C4-2B (cell line): ENCODE results near the gene ZNF385B.
"Not testable (repeated sequence)": the region's sequence is repeated elsewhere in the genome, so short reads cannot be mapped to it uniquely, and the experiment has no call there.

Experiments used
- H3K27ac ChIP-seq: fragments of 450-650 bp; 2 replicates; pipeline ENCODE4 v1.5.1; 2017
- ZFX ChIP-seq: fragments of 450-650 bp; IDR thresholded peaks from 2 replicates; pipeline ENCODE4 v1.6.1; 2017
- TF ChIP-seq, protein P1 (sequence below): fragments of 450-650 bp; conservative IDR thresholded peaks from 2 replicates; pipeline ENCODE4 v1.5.1; 2017; ENCODE audit warnings: mild to moderate bottlenecking

ZNF385B gene

DNA sequence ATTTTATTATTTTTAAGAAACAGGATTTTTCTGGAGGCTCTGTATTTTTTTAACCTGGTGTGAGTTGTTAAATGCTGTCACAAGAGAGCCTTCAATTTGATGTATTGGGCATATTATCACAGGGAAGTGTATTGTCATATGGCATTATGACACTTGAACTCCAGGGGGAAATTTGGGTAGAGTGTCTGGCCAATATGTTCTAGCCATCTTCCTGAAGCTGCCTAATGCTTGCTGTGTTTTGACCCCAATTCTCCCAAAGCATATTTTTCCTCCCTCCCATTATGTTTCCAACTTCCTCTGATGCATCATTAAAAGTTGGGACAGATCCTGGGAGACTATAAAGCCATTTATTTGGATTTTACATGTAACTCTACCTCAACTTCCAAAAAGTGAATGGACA lies 382.6 kb downstream of the ZNF385B start:
- H3K27ac ChIP-seq = no peak overlapping the region
- TF ChIP-seq, protein P1, sequence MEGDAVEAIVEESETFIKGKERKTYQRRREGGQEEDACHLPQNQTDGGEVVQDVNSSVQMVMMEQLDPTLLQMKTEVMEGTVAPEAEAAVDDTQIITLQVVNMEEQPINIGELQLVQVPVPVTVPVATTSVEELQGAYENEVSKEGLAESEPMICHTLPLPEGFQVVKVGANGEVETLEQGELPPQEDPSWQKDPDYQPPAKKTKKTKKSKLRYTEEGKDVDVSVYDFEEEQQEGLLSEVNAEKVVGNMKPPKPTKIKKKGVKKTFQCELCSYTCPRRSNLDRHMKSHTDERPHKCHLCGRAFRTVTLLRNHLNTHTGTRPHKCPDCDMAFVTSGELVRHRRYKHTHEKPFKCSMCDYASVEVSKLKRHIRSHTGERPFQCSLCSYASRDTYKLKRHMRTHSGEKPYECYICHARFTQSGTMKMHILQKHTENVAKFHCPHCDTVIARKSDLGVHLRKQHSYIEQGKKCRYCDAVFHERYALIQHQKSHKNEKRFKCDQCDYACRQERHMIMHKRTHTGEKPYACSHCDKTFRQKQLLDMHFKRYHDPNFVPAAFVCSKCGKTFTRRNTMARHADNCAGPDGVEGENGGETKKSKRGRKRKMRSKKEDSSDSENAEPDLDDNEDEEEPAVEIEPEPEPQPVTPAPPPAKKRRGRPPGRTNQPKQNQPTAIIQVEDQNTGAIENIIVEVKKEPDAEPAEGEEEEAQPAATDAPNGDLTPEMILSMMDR = no peak
- TF ChIP-seq ZFX = no peak

DNA sequence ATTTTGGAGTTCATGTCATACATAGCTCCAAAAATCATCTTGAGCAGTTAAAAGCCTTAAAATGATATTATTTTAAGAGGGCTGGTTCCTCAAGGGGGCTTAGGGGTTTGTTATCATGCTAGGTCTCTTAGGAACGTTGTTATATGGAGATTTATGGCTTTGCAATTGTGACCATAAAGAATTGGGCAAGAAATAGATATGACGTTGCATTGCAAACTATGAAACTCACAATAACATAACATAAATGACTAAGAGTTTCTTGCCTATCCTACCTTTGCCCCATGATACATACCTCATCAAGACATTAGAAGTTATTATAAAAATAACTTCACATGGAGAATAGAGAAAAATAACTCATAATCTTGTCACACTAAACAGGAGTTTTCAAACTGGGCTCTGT lies 390.4 kb downstream of the ZNF385B start:
- no peak for TF ChIP-seq ZFX
- H3K27ac ChIP-seq = no peak overlapping the region

DNA sequence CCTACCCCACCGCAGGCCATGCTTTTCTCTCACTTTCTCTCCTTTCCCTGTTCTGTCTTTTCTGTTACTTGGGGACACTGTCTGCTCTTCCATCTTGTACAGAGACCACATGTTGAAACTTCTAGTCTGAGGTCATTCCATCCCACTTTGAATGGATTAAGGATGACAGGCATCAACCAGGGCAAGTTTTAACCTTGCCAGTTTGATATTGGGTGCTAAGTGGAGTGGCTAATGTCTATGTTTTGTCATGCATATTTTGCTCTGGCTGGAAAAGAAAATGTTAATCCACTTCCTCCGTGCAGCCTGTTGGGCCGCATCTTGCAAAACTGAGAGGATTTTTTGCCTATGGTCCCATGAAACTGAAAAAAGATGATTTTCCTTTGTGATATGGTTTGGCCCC lies 391.3 kb downstream of the ZNF385B start:
- TF ChIP-seq ZFX = no peak
- TF ChIP-seq, protein P1 = no peak
- no peak overlapping the region for H3K27ac ChIP-seq

DNA sequence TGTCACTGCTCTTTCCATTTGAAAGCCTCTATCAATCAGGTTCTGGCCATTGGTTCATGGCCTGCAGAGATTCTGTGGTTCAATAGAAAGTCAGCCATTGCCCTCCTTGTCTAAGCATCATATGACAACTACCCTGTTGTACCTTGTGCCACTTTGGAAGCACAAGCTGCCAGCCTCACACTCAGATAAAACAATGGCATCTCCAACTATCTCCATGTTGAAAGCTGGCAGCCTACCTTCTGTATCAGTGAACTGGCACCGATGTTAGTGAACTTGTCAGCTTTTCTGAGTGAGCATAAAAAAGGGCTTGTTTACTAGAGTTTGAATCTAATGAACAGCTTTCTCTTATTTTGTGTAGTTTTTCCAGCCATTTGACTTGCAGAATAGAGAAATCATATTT lies 393.5 kb downstream of the ZNF385B start:
- TF ChIP-seq ZFX = no peak
- TF ChIP-seq, protein P1 = no peak

DNA sequence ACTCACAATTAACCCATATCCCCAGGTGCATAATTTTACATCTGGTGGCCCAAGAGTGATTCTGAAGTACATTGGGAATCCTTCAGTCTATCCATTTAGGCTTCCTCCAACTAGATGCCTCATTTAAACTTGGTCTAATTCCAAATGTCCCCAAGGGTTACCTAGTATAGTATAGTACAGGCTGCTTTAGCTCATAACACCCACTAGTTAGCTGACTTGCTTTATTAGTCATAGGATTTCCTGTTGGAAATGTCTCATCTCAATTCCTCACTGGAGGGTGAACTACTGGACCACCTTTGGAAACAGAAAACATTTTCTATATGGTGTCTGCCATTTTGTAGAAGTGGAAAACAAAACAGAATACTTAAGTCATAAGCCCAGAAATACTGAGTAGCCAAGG lies 394.3 kb downstream of the ZNF385B start:
- TF ChIP-seq ZFX = no peak
- TF ChIP-seq, protein P1 = no peak
- no peak overlapping the region for H3K27ac ChIP-seq

More for the DNA sequence above, 393.5 kb downstream of the ZNF385B start:
- no peak overlapping the region for H3K27ac ChIP-seq

DNA sequence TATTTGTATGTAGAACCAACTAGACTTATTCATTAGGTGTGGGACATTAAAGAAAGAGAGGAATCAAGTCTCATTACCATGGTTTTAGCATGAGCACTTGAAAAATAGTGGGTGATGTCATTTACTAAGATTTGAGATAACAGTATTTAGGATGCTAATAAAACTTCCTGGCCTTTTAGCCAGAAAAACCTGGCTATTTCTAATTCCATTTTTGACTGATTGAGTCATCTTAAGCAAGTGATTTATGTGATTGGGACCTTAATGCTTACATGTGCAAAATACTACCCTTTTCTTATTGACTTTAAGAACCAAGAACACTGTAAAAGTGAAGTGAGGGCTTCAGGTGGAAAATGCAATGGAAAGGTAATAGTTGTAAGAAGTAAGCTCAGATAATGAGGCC lies 400.0 kb downstream of the ZNF385B start:
- H3K27ac ChIP-seq = no peak overlapping the region
- TF ChIP-seq, protein P1 = no peak
- no peak for TF ChIP-seq ZFX

DNA sequence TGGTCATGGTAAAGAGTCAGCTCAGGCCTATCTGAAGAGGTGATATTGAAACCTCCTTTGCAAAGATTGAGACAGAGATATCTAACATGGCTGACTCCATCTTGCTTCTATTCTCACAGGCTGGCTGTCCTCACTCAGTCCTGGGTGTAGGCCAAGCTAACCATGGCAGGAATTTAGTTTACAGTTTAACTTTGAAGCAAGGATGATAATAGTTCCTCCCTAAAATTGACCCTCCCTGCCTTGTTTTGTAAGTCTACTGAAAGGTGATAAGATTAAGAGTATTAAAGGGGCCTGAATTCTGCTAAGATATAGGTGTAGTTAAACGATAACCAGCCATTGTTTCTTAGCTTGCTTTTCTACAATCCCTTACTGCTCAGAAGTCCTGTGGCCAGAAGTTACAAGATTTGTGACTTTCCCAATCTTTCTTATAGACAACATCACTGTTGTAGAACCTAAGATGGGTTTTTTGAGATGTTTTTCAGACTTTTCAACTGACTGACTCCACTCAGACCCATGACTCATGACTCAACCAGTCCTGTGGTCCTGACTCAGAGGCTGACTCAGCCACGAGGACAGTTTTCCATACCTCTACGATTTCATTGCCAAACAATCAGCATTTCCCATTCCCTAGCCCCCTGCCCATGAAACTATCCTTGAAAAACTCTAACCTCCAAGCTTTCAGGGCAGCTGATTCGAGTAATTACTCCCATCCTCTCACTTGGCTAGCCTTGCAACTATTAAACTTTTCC lies 401.1 kb downstream of the ZNF385B start:
- no peak overlapping the region for H3K27ac ChIP-seq
- no peak for TF ChIP-seq ZFX
- TF ChIP-seq, protein P1 = no peak

DNA sequence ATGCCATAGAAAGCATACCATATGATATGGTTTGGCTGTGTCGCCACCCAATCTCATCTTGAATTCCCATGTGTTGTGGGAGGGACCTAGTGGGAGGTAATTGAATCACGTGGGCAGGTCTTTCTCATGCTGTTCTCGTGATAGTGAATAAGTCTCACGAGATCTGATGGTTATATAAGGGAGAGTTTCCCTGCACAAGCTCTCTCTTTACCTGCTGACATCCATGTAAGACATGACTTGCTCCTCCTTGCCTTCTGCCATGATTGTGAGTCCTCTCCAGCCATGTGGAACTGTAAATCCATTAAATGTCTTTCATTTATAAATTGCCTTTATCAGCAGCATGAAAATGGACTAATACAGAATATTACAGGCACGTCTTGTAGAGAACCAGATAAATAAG lies 403.3 kb downstream of the ZNF385B start:
- not testable (repeated sequence) for H3K27ac ChIP-seq
